K562 (cell line): Measurements from ENCODE around the gene GBA2. TPM values are rescaled to one million over a fixed set of nuclear protein-coding genes. Genes with fewer than 3 reads are reported as not detected.
A peak's percentile ranks its signal among the peaks of the same experiment; 100 is the strongest.

Experiments
- BRCA1 ChIP-seq, 2 experiments: fragments of 450-650 bp in 1 of 2; sonication (generic) in 1 of 2; formaldehyde crosslinking in 1 of 2; IDR thresholded peaks; 2 replicates each; pipeline versions ENCODE4 v1.5.0 to v1.6.1; 2017 to 2020; ENCODE audit warnings: mild to moderate bottlenecking in 1 of 2, missing genetic modification reagents in 1 of 2
- CREM ChIP-seq: IDR thresholded peaks from 2 replicates; pipeline ENCODE4 v1.6.1; 2014; ENCODE audit warnings: antibody characterized with exemption, low read depth
- ETV5 ChIP-seq: sonication (generic); formaldehyde crosslinking; IDR thresholded peaks from 2 replicates; pipeline ENCODE4 v1.4.0; 2020; ENCODE audit warnings: low read depth, mild to moderate bottlenecking, missing genetic modification reagents
- ETV6 ChIP-seq, 3 experiments: fragments of 150-350 bp in 1 of 3; sonication (generic) in 1 of 3; formaldehyde crosslinking in 1 of 3; IDR thresholded peaks; 2 replicates each; pipeline versions ENCODE4 v1.6.1 to v1.8.0; 2014 to 2022; ENCODE audit warnings: borderline replicate concordance in 2 of 3, low read depth in 2 of 3, antibody characterized with exemption in 1 of 3, low read length in 1 of 3, mild to moderate bottlenecking in 1 of 3, missing genetic modification reagents in 1 of 3
- GABPA ChIP-seq: fragments of 200-800 bp; sonication (Bioruptor generic); conservative IDR thresholded peaks from 2 replicates; pipeline ENCODE4 v1.6.1; 2016; ENCODE audit warnings: low read depth, missing genetic modification characterization, missing compliant biosample characterization
- HNRNPUL1 ChIP-seq: fragments of 200-400 bp; formaldehyde crosslinking; IDR thresholded peaks from 2 replicates; pipeline ENCODE4 v1.6.1; 2017; ENCODE audit warnings: low read length
- IFI16 ChIP-seq: fragments of 250-450 bp; sonication (Bioruptor Pico); IDR thresholded peaks from 2 replicates; pipeline ENCODE4 v2.1.2; 2022; ENCODE audit warnings: mild to moderate bottlenecking, inconsistent platforms
- NCOA6 ChIP-seq: fragments of 450-650 bp; IDR thresholded peaks from 2 replicates; pipeline ENCODE4 v1.6.1; 2017; ENCODE audit warnings: mild to moderate bottlenecking
- RBBP5 ChIP-seq: fragments of 200-600 bp; sonication (generic); IDR thresholded peaks from 2 replicates; pipeline ENCODE4 v1.6.1; 2012; ENCODE audit warnings: borderline replicate concordance, mild to moderate bottlenecking, low read length, control low read depth, inconsistent platforms; ENCODE audit not compliant: insufficient read depth, poor library complexity, severe bottlenecking
- RBFOX2 ChIP-seq: fragments of 200-400 bp; formaldehyde crosslinking; IDR thresholded peaks from 2 replicates; pipeline ENCODE4 v1.6.1; 2017; ENCODE audit warnings: low read depth, mild to moderate bottlenecking, low read length, moderate library complexity
- SMAD4 ChIP-seq: fragments of 250-450 bp; sonication (Bioruptor Pico); conservative IDR thresholded peaks from 2 replicates; pipeline ENCODE4 v1.8.0; 2021; ENCODE audit warnings: inconsistent platforms, mild to moderate bottlenecking, moderate library complexity
- SRSF7 ChIP-seq: fragments of 200-400 bp; formaldehyde crosslinking; optimal IDR thresholded peaks from 2 replicates; pipeline ENCODE3; 2017; ENCODE audit warnings: mild to moderate bottlenecking, low read depth, low read length
- STAT5B ChIP-seq: fragments of 250-450 bp; sonication (Bioruptor Pico); IDR thresholded peaks from 2 replicates; pipeline ENCODE4 v1.8.0; 2021; ENCODE audit warnings: mild to moderate bottlenecking, inconsistent platforms
- TAF1 ChIP-seq: IDR thresholded peaks from 2 replicates; pipeline ENCODE4 v1.6.1; 2011; ENCODE audit warnings: mild to moderate bottlenecking, low read length, moderate library complexity; ENCODE audit not compliant: insufficient read depth, control insufficient read depth, severe bottlenecking; ENCODE audit errors: extremely low read depth
- WHSC1 ChIP-seq: IDR thresholded peaks from one replicate; pipeline ENCODE4 v1.6.1; 2012; ENCODE audit warnings: low read length, control low read depth, inconsistent platforms
- XRCC3 ChIP-seq: fragments of 450-650 bp; IDR thresholded peaks from 2 replicates; pipeline ENCODE4 v1.6.1; 2017; ENCODE audit warnings: mild to moderate bottlenecking, moderate library complexity
- ZBTB7A ChIP-seq: IDR thresholded peaks from 2 replicates; pipeline ENCODE4 v1.6.1; 2011; ENCODE audit warnings: low read depth, mild to moderate bottlenecking, low read length, moderate library complexity, borderline replicate concordance; ENCODE audit not compliant: control insufficient read depth
- ZFX ChIP-seq: sonication (generic); formaldehyde crosslinking; IDR thresholded peaks from 2 replicates; pipeline ENCODE4 v1.8.0; 2022; ENCODE audit warnings: mild to moderate bottlenecking, missing genetic modification reagents, moderate library complexity
- polyA plus RNA-seq, 8 experiments: library from polyadenylated mRNA; depleted of rRNA in 4 of 8; stranded (reverse) in 5 of 8; unstranded in 3 of 8; fragments of >200 nt; fragmentation: Nextera tagmentation in 2 of 8; fragmentation: Illumina TruSeq in 1 of 8; extraction: Ambion mirVana in 2 of 8; extraction: Trizol in 1 of 8; gene quantifications; 2 replicates each; pipeline versions ENCODE4 v1.2.1 to v1.2.3, GENCODE V29; 2011 to 2014; ENCODE audit warnings: inconsistent platforms in 1 of 8, missing spikeins in 1 of 8
- total RNA-seq, 7 experiments: library from RNA; depleted of rRNA in 6 of 7; stranded (reverse); fragments of >200 nt in 6 of 7; fragmentation: Illumina TruSeq in 2 of 7; extraction: Trizol in 2 of 7; gene quantifications; 2 replicates each; pipeline versions ENCODE4 v1.2.1 to v1.2.3, GENCODE V29; 2011 to 2021; ENCODE audit warnings: low replicate concordance in 1 of 7
- TF ChIP-seq, protein P1 (sequence below), 2 experiments: fragments of 450-650 bp; conservative IDR thresholded peaks; 2 replicates each; pipeline ENCODE4 v1.6.1; 2017; ENCODE audit warnings: mild to moderate bottlenecking in 2 of 2, moderate library complexity in 2 of 2
- TF ChIP-seq, protein P2 (sequence below): sonication (generic); formaldehyde crosslinking; IDR thresholded peaks from 2 replicates; pipeline ENCODE4 v1.8.0; 2022; ENCODE audit warnings: mild to moderate bottlenecking, missing genetic modification reagents

The GBA2 gene
- total and polyA plus RNA-seq, 9 of the 15 experiments (the other 6 are each of a cell fraction or from before 2014, with no cell fraction given), result 14.1 to 60.4 (median 32.1) TPM

DNA sequence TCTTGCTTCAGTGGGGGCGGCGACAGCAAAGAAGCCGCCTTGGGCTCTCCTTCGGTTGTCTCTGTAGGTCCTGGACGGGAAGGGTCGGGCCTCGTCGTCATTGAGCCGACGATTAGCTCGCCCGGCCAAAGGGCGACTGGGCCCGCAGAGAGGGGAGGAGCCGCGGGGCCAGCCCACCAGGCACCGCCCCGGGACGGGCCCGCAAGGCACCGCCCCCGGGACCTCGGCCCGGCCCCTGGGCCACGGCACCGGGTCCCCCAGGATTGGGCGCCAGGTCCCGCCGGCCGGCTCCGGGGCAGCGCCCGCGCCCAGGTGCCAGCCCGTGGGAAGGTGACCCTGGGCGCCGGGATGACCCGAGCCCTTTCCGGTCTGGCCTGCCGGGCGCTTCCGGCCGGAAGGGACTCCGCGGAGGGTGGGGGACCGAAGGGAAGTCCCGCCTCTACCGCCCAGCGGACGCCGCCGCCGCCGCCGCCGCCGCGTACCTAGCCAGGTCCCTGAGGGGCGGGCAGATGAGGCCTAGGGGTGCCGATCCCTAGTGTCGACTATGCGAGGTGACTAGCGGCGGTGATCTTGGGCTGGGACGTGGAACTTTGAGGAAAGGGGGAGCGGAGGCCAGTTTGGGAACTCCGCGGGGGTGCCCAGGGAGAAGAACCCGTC is at the start of gene GBA2, which contains the start of gene RGP1 (continued):
- TF ChIP-seq, protein P1, sequence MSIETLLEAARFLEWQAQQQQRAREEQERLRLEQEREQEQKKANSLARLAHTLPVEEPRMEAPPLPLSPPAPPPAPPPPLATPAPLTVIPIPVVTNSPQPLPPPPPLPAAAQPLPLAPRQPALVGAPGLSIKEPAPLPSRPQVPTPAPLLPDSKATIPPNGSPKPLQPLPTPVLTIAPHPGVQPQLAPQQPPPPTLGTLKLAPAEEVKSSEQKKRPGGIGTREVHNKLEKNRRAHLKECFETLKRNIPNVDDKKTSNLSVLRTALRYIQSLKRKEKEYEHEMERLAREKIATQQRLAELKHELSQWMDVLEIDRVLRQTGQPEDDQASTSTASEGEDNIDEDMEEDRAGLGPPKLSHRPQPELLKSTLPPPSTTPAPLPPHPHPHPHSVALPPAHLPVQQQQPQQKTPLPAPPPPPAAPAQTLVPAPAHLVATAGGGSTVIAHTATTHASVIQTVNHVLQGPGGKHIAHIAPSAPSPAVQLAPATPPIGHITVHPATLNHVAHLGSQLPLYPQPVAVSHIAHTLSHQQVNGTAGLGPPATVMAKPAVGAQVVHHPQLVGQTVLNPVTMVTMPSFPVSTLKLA (conservative IDR thresholded peaks at IDR 0.05), result 0 out of 4 replicates have a peak, but pooled peaks of 1 of the 2 experiments have one; percentile 8
- no peak for TF ChIP-seq XRCC3
- TF ChIP-seq BRCA1 (IDR thresholded peaks at IDR 0.05), result no peak
- no peak for TF ChIP-seq BRCA1 (CRISPR knock-in tag; IDR thresholded peaks at IDR 0.05)
- no peak for TF ChIP-seq STAT5B (CRISPR knock-in tag)
- TF ChIP-seq IFI16, result no peak
- peak; percentile 71 for TF ChIP-seq ZFX (CRISPR knock-in tag)
- peak; percentile 97 for TF ChIP-seq GABPA (tag)
- TF ChIP-seq RBFOX2, result peak; percentile 87
- TF ChIP-seq SMAD4 (CRISPR knock-in tag), result peak; percentile 70
- peak; percentile 42 for TF ChIP-seq TAF1
- TF ChIP-seq ETV5 (CRISPR knock-in tag), result peak; percentile 68
- TF ChIP-seq WHSC1, result no peak
- TF ChIP-seq, protein P2, sequence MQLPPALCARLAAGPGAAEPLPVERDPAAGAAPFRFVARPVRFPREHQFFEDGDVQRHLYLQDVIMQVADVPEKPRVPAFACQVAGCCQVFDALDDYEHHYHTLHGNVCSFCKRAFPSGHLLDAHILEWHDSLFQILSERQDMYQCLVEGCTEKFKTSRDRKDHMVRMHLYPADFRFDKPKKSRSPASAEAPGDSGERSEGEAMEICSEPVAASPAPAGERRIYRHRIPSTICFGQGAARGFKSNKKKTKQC (CRISPR knock-in tag), result no peak
- TF ChIP-seq SRSF7, result no peak
- TF ChIP-seq CREM, result peak; percentile 58
- no peak for TF ChIP-seq NCOA6
- no peak for TF ChIP-seq HNRNPUL1
- TF ChIP-seq ZBTB7A, result peak; percentile 26; the same call in 1 of the 2 replicates
- TF ChIP-seq RBBP5, result peak; percentile 99
- TF ChIP-seq ETV6 (IDR thresholded peaks at IDR 0.05; ENCODE audit: borderline replicate concordance in 1 of 2, low read depth in 2 of 2, low read length in 1 of 2), result no peak
- no peak for TF ChIP-seq ETV6 (CRISPR knock-in tag; IDR thresholded peaks at IDR 0.05; ENCODE audit: borderline replicate concordance)
